G401.6 (cell line): ENCODE measurements around the gene ACVR2B.

Source experiments
- FAIRE-seq: peaks from 2 replicates; lab custom pipeline; 2012; peaks lifted over from hg19 to GRCh38; lab: Jason Lieb, UNC

Gene ACVR2B

GRCh38 chr3:38533285-38533976, 79.7 kb downstream of the ACVR2B start:
- no peak for FAIRE-seq

- no peak for FAIRE-seq
These were observed 80.5 kb downstream of the ACVR2B start for GRCh38 chr3:38534180-38534579.

GRCh38 chr3:38534604-38535003, 80.9 kb downstream of the ACVR2B start:
- no peak for FAIRE-seq

GRCh38 chr3:38536671-38537070, 83.0 kb downstream of the ACVR2B start:
- FAIRE-seq, result no peak

- FAIRE-seq, result no peak
These were observed 85.2 kb downstream of the ACVR2B start for GRCh38 chr3:38538773-38539353.

GRCh38 chr3:38541806-38542205, 88.1 kb downstream of the ACVR2B start:
- FAIRE-seq, result no peak
